ENCODE results near the gene PBX2. TPM values are rescaled to one million over a fixed set of nuclear protein-coding genes. Genes with fewer than 3 reads are reported as not detected.

The PBX2 gene
- total and polyA plus RNA-seq, 9 donors: 31.3 to 123 (median 113) TPM

DNA sequence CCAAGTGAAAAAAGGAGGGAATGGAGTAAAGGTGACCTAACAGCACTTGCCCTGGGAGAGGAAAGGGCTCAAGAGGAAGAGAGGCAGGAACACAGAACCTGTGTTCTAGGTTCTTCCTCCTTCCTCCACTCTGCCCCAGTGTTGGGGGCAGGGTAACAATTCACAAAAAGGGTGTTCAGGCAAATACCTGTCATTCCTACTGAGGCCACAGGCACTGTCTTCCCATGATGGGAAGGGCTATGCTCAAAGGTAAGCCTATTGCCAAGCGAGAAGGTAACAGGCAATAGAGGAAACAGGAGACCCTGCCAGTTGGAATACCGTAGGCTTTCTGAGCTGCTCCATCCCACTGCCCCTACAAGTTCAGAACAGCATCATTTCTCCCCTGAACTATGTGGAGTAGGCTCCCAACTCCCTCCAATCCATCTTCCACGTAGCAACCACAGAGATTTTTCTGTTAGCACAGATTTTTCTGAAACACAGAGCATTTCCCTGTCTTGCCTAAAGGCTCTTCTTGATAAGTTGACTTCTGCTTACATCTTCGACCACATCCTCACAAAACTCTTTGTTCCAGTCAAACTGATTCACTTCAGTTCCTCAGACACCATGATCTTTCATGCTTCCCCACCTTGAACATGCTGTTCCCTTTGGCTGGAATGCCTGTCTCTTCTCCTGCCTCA lies 16.8 kb downstream of the PBX2 start:
- Histone ChIP-seq H3K27me3 (ENCODE audit: control insufficient read depth, insufficient read depth, low read length) (no peaks in the 10 kb centered on the region), H3K9me3 (replicated peaks; ENCODE audit: control insufficient read depth, low read depth, low read length) (no peaks in the 10 kb centered on the region), H3K36me3 (ENCODE audit: control insufficient read depth, insufficient read depth, low read length) (peaks cover 37% of the 10 kb centered on the region), H3K27ac (ENCODE audit: low read length) (no peak overlapping the region), H3K4me3 (ENCODE audit: low read length) (no peak overlapping the region), H3K4me1 (ENCODE audit: control insufficient read depth, insufficient read depth, low read length) (peaks cover 27% of the 10 kb centered on the region)
- peak; percentile 6 for DNase-seq
- 80% methylated on average over 4 of the region's 4 CpGs for WGBS (ENCODE audit: insufficient coverage)

DNA sequence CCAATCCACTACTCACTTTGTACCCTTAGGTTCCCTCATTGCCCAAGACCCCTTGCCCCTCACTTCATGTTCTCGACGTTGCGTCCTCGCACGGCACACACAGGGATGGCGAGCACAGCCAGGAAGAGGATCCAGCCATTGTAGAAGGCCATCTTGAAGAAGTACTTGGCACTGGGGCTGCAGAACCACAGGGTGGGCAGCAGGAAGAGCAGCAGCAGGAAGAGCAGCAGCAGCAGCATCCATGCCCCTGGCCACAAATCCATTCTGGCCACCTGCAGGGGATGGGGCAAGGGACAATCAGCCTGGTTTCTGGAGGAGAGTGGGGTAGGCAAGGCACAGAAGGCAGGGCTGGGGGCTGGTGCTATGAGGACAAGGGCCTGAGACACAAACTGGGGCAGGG lies 18.8 kb downstream of the PBX2 start:
- peaks cover 16% of the 10 kb centered on the region for H3K4me1 ChIP-seq (ENCODE audit: control insufficient read depth, insufficient read depth, low read length)
- peaks cover 57% of the 10 kb centered on the region for H3K36me3 ChIP-seq (ENCODE audit: control insufficient read depth, insufficient read depth, low read length)
- WGBS (ENCODE audit: insufficient coverage): 96% methylated on average over 6 of the region's 6 CpGs
- no peak overlapping the region for H3K27ac ChIP-seq (ENCODE audit: low read length)
- no peak overlapping the region for H3K4me3 ChIP-seq (ENCODE audit: low read length)
- no peaks in the 10 kb centered on the region for H3K27me3 ChIP-seq (ENCODE audit: control insufficient read depth, insufficient read depth, low read length)
- H3K9me3 ChIP-seq (replicated peaks; ENCODE audit: control insufficient read depth, low read depth, low read length): no peaks in the 10 kb centered on the region
- no peak for DNase-seq

DNA sequence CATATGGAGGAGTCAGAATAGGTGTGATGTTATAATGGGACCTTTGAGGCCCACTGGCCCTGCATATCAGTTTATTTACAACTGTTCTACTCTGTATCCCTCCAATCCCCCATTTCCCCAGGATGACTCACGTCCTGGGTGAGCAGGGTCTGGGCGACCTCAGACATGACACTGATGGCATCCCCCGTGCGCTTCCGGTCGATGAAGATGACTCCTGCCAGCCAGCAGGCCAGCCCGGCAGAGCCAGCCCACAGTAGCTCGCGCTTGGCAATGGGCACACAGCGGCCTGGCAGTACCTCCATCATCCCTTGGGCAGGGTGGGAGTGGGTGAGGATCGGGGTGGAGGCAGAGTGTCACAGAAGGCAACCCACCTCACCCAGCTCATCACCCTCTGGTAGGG lies 19.7 kb downstream of the PBX2 start:
- 88% methylated on average over 3 of the region's 11 CpGs for WGBS (ENCODE audit: insufficient coverage)
- H3K4me1 ChIP-seq (ENCODE audit: control insufficient read depth, insufficient read depth, low read length): peaks cover 12% of the 10 kb centered on the region
- DNase-seq: peak; percentile 3
- no peak overlapping the region for H3K4me3 ChIP-seq (ENCODE audit: low read length)
- no peak overlapping the region for H3K27ac ChIP-seq (ENCODE audit: low read length)
- H3K36me3 ChIP-seq (ENCODE audit: control insufficient read depth, insufficient read depth, low read length): peaks cover 60% of the 10 kb centered on the region
- H3K9me3 ChIP-seq (replicated peaks; ENCODE audit: control insufficient read depth, low read depth, low read length): no peaks in the 10 kb centered on the region
- no peaks in the 10 kb centered on the region for H3K27me3 ChIP-seq (ENCODE audit: control insufficient read depth, insufficient read depth, low read length)

DNA sequence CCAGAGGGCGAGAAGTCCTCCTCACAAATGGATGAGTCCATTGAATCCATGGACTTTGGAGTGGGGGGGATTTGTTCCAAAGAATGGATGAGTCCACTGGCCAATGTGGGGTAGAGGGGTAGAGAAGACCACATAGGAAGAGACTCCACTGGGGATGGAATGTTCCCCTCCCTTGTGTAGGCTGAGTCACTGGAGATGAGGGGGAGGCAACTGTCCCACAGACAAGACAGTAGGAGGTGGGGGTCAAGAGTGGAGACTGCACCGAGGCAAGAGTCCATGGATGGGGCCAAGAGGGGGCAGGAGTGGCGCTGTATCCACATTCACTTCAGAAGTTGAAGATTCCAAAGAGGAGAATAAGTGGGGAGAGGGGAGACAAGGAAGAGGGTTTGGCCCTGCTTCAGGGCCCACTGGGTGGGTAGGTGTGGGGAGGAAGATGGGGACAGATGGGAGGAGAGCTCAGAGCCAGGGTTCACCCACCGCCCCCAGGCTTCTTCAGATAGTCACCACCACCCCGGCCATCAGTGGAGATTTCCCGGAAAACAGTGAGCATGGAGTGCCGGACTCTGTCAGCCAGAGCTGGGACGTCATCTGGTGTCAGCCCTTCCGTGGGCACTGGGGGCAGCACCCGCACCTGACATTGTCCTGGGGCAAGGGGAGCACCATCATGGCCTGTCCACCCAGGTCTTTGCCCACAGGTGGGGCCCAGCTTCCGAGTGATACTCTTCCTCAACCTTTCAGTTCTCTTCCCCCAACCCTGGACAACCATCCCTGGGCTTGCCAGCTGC lies 21.0 kb downstream of the PBX2 start:
- H3K27me3 ChIP-seq (ENCODE audit: control insufficient read depth, insufficient read depth, low read length): no peaks in the 10 kb centered on the region
- H3K4me3 ChIP-seq (ENCODE audit: low read length): no peak overlapping the region
- 90% methylated on average over 9 of the region's 11 CpGs for WGBS (ENCODE audit: insufficient coverage)
- no peaks in the 10 kb centered on the region for H3K9me3 ChIP-seq (replicated peaks; ENCODE audit: control insufficient read depth, low read depth, low read length)
- peaks cover 66% of the 10 kb centered on the region for H3K36me3 ChIP-seq (ENCODE audit: control insufficient read depth, insufficient read depth, low read length)
- H3K4me1 ChIP-seq (ENCODE audit: control insufficient read depth, insufficient read depth, low read length): peaks cover 7% of the 10 kb centered on the region
- DNase-seq: peak; percentile 4
- no peak overlapping the region for H3K27ac ChIP-seq (ENCODE audit: low read length)

DNA sequence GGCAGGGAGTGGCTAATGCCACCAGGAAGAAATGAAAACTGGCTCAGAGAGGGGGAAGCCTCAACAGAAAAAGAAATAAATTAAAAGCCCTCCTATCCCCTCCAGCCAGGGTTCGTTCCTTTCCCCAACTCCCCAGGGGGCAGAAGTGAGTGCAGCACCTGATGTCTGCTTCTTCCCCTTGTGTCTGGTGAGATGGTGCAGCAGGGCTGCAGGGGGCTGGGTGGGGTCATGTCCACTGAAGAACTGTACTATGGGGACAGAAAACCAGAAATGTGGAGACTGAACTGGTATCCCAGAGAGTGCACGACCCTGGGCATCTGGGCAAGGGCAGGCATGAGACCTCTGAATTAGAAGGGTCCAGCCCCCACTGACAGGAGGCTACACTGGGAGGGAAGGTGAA lies 21.7 kb downstream of the PBX2 start:
- H3K27me3 ChIP-seq (ENCODE audit: control insufficient read depth, insufficient read depth, low read length): no peaks in the 10 kb centered on the region
- 100% methylated on average over 1 of the region's 2 CpGs for WGBS (ENCODE audit: insufficient coverage)
- no peak overlapping the region for H3K27ac ChIP-seq (ENCODE audit: low read length)
- peak; percentile 10 for DNase-seq
- H3K36me3 ChIP-seq (ENCODE audit: control insufficient read depth, insufficient read depth, low read length): peaks cover 68% of the 10 kb centered on the region
- no peaks in the 10 kb centered on the region for H3K9me3 ChIP-seq (replicated peaks; ENCODE audit: control insufficient read depth, low read depth, low read length)
- peaks cover 7% of the 10 kb centered on the region for H3K4me1 ChIP-seq (ENCODE audit: control insufficient read depth, insufficient read depth, low read length)
- no peak overlapping the region for H3K4me3 ChIP-seq (ENCODE audit: low read length)

DNA sequence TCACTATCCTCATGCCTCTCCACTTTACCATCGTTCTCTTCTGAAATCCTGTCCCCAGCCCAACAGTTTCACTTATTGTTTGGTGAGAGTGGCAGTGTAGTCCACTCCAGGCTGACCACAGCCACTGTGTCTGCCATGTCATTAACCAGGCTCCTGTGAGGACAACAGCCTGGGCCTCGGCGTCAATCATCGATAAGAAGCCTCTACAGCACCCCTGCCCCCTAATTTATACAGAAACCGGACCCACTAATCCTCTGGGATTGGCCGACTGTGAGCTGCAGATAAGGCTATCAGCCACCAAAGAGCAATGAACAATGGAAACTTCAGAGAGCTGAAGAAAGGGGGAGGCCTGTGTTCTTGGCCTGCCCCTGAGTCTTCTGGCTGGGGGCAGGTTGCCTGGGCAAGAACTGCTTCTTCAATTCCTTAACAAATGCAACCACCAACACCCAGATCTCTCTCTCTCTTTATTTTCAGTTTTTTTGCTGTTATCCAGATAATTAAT lies 22.2 kb downstream of the PBX2 start:
- H3K4me3 ChIP-seq (ENCODE audit: low read length): no peak overlapping the region
- H3K4me1 ChIP-seq (ENCODE audit: control insufficient read depth, insufficient read depth, low read length): peaks cover 5% of the 10 kb centered on the region
- WGBS (ENCODE audit: insufficient coverage): 27% methylated on average over 4 of the region's 6 CpGs
- no peaks in the 10 kb centered on the region for H3K27me3 ChIP-seq (ENCODE audit: control insufficient read depth, insufficient read depth, low read length)
- DNase-seq: peak; percentile 3
- H3K27ac ChIP-seq (ENCODE audit: low read length): peak overlapping the region; percentile 20
- H3K9me3 ChIP-seq (replicated peaks; ENCODE audit: control insufficient read depth, low read depth, low read length): no peaks in the 10 kb centered on the region
- peaks cover 67% of the 10 kb centered on the region for H3K36me3 ChIP-seq (ENCODE audit: control insufficient read depth, insufficient read depth, low read length)

DNA sequence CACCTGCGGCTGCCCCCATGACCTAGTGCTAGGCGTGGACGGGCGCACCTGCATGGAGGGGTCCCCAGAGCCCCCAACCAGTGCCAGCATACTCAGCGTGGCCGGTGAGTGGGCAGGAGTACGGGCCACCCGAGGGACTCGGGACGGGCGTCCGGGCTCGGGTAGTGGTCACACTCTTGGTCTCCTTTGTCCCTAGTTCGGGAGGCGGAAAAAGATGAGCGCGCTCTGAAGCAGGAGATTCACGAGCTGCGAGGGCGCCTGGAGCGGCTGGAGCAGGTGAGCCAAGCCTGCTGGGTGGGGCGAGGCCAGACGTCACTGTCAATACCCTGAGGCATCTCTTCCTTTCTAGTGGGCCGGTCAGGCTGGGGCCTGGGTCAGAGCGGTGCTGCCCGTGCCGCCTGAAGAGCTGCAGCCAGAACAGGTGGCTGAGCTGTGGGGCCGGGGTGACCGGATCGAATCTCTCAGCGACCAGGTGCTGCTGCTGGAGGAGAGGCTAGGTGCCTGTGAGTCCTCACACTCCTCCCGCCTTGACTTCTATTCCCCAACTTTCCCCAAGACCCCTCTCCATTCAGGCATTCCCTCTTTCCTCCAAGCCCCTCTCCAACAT lies 22.7 kb downstream of the PBX2 start:
- peak overlapping the region; percentile 20 for H3K27ac ChIP-seq (ENCODE audit: low read length)
- H3K27me3 ChIP-seq (ENCODE audit: control insufficient read depth, insufficient read depth, low read length): no peaks in the 10 kb centered on the region
- no peaks in the 10 kb centered on the region for H3K9me3 ChIP-seq (replicated peaks; ENCODE audit: control insufficient read depth, low read depth, low read length)
- H3K4me1 ChIP-seq (ENCODE audit: control insufficient read depth, insufficient read depth, low read length): peaks cover 3% of the 10 kb centered on the region
- whole genome bisulfite sequencing (ENCODE audit: insufficient coverage): 73% methylated on average over 28 of the region's 32 CpGs
- DNase-seq: peak; percentile 12
- no peak overlapping the region for H3K4me3 ChIP-seq (ENCODE audit: low read length)
- peaks cover 73% of the 10 kb centered on the region for H3K36me3 ChIP-seq (ENCODE audit: control insufficient read depth, insufficient read depth, low read length)

DNA sequence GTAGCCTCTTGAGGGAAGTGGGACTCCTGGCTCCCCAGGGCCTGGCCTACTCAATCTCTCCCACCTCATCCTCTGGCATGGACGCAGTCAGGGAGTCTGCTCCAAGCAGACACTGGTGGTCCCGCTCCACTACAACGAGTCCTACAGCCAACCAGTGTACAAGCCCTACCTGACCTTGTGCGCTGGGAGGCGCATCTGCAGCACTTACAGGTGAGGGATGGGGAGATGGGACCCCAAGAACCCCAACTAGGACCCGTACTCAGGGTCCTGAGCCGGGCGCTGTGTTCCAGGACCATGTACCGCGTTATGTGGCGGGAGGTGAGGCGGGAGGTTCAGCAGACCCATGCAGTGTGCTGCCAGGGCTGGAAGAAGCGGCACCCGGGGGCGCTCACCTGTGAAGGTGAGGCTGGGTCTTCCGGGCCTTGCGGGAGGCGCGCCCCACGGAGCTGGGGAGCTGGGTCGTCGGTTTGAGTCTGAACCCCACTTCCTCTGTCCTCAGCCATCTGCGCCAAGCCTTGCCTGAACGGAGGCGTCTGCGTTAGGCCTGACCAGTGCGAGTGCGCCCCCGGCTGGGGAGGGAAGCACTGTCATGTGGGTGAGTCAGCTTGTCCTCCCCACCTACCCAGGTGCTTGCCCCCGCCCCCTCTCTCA lies 23.5 kb downstream of the PBX2 start:
- H3K36me3 ChIP-seq (ENCODE audit: control insufficient read depth, insufficient read depth, low read length): peaks cover 77% of the 10 kb centered on the region
- 80% methylated on average over 20 of the region's 30 CpGs for WGBS (ENCODE audit: insufficient coverage)

DNA sequence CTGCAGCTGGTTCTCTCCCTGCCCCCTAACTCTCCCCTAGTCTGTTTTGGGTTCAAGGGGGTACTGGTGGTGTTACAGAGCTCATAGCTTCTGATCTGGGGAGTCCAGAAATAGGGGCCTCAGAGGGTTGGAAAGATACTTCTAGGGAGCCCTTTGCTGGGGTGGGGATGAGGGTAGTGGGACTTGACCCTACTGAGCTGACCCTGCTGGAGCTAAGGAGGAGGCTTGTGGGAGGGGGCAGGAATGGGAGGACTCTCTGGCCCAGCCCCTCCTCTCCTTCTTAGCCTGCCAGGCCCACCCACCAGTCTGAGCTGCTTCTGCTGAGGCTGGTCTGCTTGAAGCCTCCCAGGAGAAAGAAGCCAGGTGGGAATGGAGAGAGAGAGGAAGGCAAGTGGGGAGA lies 25.7 kb downstream of the PBX2 start, which contains the start of gene EGFL8:
Gene EGFL8 (plus strand): TSS at position 301 of the 400 bp plus-strand sequence. CDS start 1,571 bp downstream, outside the sequence.
- Histone ChIP-seq H3K4me1 (ENCODE audit: control insufficient read depth, insufficient read depth, low read length) (peaks cover 3% of the 10 kb centered on the region), H3K9me3 (replicated peaks; ENCODE audit: control insufficient read depth, low read depth, low read length) (no peaks in the 10 kb centered on the region), H3K4me3 (ENCODE audit: low read length) (no peak within 1 kb of the TSS), H3K36me3 (ENCODE audit: control insufficient read depth, insufficient read depth, low read length) (peaks cover 63% of the 10 kb centered on the region), H3K27me3 (ENCODE audit: control insufficient read depth, insufficient read depth, low read length) (no peaks in the 10 kb centered on the region), H3K27ac (ENCODE audit: low read length) (peak within 1 kb of the TSS; percentile 35)
- DNase-seq: peak; percentile 25

More for the DNA sequence above, 23.5 kb downstream of the PBX2 start:
- Histone ChIP-seq H3K27me3 (ENCODE audit: control insufficient read depth, insufficient read depth, low read length) (no peaks in the 10 kb centered on the region), H3K4me3 (ENCODE audit: low read length) (no peak overlapping the region), H3K9me3 (replicated peaks; ENCODE audit: control insufficient read depth, low read depth, low read length) (no peaks in the 10 kb centered on the region), H3K4me1 (ENCODE audit: control insufficient read depth, insufficient read depth, low read length) (peaks cover 3% of the 10 kb centered on the region), H3K27ac (ENCODE audit: low read length) (no peak overlapping the region)
- DNase-seq: peak; percentile 7

Data from muscle of leg (tissue), 11 donors.